ENCODE results near the gene SNRNP70.

Gene SNRNP70

GRCh38 chr19:49116544-49116943 lies 31.3 kb downstream of the SNRNP70 start:
- Histone ChIP-seq H3K9me3 (no peaks in the 10 kb centered on the region), H3K4me3 (ENCODE audit: low read depth, low read length) (no peak overlapping the region), H3K4me1 (peaks cover 4% of the 10 kb centered on the region; the same call in 1 of the 2 replicates), H3K27me3 (no peaks in the 10 kb centered on the region), H3K36me3 (no peaks in the 10 kb centered on the region)
- no peak for TF ChIP-seq CTCF (IDR thresholded peaks at IDR 0.05; ENCODE audit: low read depth, low read length)
- DNase-seq = no peak

- Histone ChIP-seq H3K27me3 (no peaks in the 10 kb centered on the region), H3K4me3 (ENCODE audit: low read depth, low read length) (peak overlapping the region; percentile 81), H3K36me3 (no peaks in the 10 kb centered on the region), H3K4me1 (peaks cover 4% of the 10 kb centered on the region; the same call in 1 of the 2 replicates), H3K9me3 (no peaks in the 10 kb centered on the region)
- no peak for DNase-seq
- TF ChIP-seq CTCF (IDR thresholded peaks at IDR 0.05; ENCODE audit: low read depth, low read length) = no peak
Measured at GRCh38 chr19:49117677-49118564, 32.7 kb downstream of the SNRNP70 start.

GRCh38 chr19:49118565-49119410 lies 33.5 kb downstream of the SNRNP70 start, which contains the start of gene C19orf73:
TSS of gene C19orf73 (minus strand) at chr19:49119143. CDS start at chr19:49119022, 121 bp downstream.
- Histone ChIP-seq H3K27me3 (no peaks in the 10 kb centered on the region), H3K36me3 (no peaks in the 10 kb centered on the region), H3K9me3 (no peaks in the 10 kb centered on the region), H3K4me1 (peaks cover 2% of the 10 kb centered on the region; the same call in 1 of the 2 replicates), H3K4me3 (ENCODE audit: low read depth, low read length) (peak within 1 kb of the TSS; percentile 81)
- TF ChIP-seq CTCF (IDR thresholded peaks at IDR 0.05; ENCODE audit: low read depth, low read length) = no peak; the same call in 1 of the 2 replicates
- peak; percentile 96 for DNase-seq

GRCh38 chr19:49119411-49120324 lies 34.4 kb downstream of the SNRNP70 start, which contains the start of gene PPFIA3:
TSS of gene PPFIA3 (plus strand) at chr19:49119544. CDS start at chr19:49127874, 8,330 bp downstream.
- H3K27me3 ChIP-seq = no peaks in the 10 kb centered on the region
- DNase-seq = peak; percentile 50
- H3K9me3 ChIP-seq = no peaks in the 10 kb centered on the region
- no peak for TF ChIP-seq CTCF (IDR thresholded peaks at IDR 0.05; ENCODE audit: low read depth, low read length)
- H3K4me3 ChIP-seq (ENCODE audit: low read depth, low read length) = peak within 1 kb of the TSS; percentile 81
- no peaks in the 10 kb centered on the region for H3K4me1 ChIP-seq
- no peaks in the 10 kb centered on the region for H3K36me3 ChIP-seq

- no peaks in the 10 kb centered on the region for H3K9me3 ChIP-seq
- H3K36me3 ChIP-seq = no peaks in the 10 kb centered on the region
- peak overlapping the region; percentile 81 for H3K4me3 ChIP-seq (ENCODE audit: low read depth, low read length)
- no peaks in the 10 kb centered on the region for H3K27me3 ChIP-seq
- DNase-seq = no peak
- no peak for TF ChIP-seq CTCF (IDR thresholded peaks at IDR 0.05; ENCODE audit: low read depth, low read length)
- no peaks in the 10 kb centered on the region for H3K4me1 ChIP-seq
Measured at GRCh38 chr19:49120325-49120683, 35.1 kb downstream of the SNRNP70 start.

Data from BE2C (cell line).